ENCODE measurements around the gene ELMOD3.
"Not testable (repeated sequence)": the region's sequence is repeated elsewhere in the genome, so short reads cannot be mapped to it uniquely, and the experiment has no call there.

Gene ELMOD3

DNA sequence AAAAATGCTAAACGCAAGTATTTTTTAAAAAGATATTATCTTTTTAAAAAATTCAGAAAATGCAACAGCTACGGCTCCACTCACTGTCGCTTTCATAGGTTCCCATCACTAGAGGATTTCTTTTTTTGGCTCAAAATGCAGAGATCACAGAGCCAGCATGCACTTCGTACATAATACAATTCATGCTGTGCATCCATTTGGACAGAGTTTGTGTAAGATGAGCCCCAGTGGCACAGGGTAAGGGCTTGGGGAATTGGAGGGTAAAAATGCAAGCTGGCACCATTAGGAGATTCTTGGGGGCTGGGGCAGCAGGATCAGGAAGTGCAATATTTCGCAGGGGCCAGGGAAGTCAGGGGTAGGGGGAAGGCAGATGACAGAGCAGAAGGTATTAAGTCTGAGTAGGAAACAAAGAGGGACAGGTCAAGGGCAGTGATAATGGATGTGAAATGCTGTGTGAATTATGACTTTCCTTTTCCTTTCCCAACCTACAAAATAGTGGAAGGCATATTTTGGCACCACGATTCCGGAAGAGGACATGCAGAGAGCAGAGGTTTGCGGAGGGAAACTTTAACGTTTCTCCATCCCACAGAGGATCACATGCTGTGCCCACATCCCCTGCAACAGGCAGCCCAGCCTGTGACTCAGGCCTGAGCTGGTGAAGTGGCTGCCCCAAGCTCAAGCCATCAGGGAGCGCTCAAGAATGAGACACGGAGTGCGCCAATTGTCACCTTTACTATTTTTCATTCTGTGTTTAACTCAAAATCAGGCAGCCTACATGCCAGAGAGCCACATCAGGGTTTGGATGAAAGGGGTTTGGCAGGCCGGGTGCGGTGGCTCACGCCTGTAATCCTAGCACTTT, 50.9 kb downstream of the ELMOD3 start:
- H3K36me3 ChIP-seq (ENCODE audit: control insufficient read depth, insufficient read depth, low read length) = peaks cover 16% of the 10 kb centered on the region
- no peak overlapping the region for H3K4me3 ChIP-seq (ENCODE audit: low read depth, low read length)
- H3K27ac ChIP-seq (ENCODE audit: low read depth, low read length) = no peak overlapping the region
- no peaks in the 10 kb centered on the region for H3K27me3 ChIP-seq (ENCODE audit: control insufficient read depth, insufficient read depth, low read length)
- peaks cover 29% of the 10 kb centered on the region for H3K4me1 ChIP-seq (ENCODE audit: control insufficient read depth, insufficient read depth, low read length)
- no peak overlapping the region for H3K9ac ChIP-seq (ENCODE audit: low read length)
- 0 out of 2 replicates have a peak, but pooled peaks cover 2% of the 10 kb centered on the region for H3K9me3 ChIP-seq (ENCODE audit: control insufficient read depth, insufficient read depth, low read depth, low read length)

DNA sequence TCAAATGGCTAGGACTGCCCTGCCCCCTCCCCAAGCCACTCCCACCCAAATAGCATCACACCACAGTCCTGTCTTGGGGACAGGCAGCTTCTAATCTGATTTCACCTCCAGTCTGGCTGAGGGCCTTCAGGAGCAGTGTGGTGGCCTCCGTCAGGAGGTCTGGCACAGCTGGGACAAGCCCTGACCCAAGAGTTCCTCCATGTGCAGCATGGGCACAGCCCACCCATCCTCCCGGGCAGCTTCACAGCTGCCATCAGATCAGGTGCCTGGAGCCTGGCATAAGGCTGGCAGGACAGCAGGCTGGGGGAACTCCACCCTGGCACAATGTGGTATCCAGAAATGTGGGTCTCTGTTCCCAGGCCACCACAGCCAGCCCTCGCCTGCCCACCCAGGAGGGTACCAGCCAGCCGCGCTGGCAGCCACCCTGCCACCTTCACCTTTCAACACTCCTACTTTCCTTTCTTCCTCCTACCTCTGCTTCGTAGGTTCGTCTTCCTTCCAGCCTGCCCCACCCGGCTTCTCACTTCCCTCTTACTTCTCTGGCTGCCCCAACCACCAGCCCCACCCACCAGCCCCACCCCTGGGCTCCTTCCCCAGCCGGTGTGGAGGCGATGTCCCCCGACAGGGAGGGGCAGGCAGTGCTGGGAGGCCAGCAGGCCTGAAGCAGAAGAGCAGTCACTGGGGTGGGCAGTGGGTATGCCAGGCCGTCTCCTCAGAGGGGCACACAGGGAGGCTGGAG, 55.4 kb downstream of the ELMOD3 start, which contains the start of gene CAPG:
TSS of gene CAPG (minus strand) at position 522 of the 739 bp plus-strand sequence. CDS start 8,221 bp downstream, outside the sequence.
- Histone ChIP-seq H3K9me3 (ENCODE audit: control insufficient read depth, insufficient read depth, low read depth, low read length) (no peaks in the 10 kb centered on the region), H3K36me3 (ENCODE audit: control insufficient read depth, insufficient read depth, low read length) (no peaks in the 10 kb centered on the region), H3K9ac (ENCODE audit: low read length) (peak within 1 kb of the TSS; percentile 55), H3K27ac (ENCODE audit: low read depth, low read length) (peak within 1 kb of the TSS; percentile 6; the same call in 1 of the 2 replicates), H3K4me1 (ENCODE audit: control insufficient read depth, insufficient read depth, low read length) (peaks cover 47% of the 10 kb centered on the region), H3K4me3 (ENCODE audit: low read depth, low read length) (peak within 1 kb of the TSS; percentile 44), H3K27me3 (ENCODE audit: control insufficient read depth, insufficient read depth, low read length) (no peaks in the 10 kb centered on the region)

DNA sequence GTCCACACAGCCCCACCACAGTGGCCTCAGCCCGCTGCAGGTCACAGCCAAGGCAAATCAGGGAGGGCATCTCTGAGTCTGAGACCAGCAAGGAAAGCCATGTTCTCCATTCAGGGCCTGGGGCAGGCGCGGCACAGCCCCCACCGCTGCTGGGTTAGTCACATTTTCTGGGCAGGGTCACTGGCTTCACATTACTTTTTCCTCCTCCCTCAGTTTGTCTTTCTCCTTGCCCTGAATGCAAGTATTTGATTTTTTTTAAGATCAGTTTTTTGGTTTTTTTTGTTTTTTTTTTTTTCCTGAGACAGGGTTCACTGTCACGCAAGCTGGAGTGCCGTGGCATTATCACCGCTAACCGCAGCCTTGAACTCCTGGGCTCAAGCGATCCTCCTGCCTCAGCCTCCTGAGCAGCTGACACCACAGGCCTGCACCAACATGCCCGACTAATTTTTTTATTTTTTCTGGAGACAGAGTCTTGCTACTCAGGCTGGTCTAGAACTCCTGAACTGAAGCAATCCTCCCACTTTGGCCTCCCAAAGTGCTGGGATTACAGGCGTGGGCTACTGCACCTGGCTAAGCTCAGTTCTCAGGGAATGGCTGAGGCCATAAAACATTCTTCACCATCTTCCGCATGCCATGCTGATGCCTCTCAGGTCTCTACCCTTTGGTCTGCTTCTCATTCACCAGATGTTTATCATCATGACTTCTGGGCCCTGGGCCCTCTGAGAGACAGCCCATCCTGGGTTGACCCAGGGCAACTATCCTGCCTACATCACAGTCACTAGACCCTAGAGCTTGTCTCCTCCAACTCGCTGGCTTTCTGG, 56.2 kb downstream of the ELMOD3 start:
- Histone ChIP-seq H3K9ac (ENCODE audit: low read length) (peak overlapping the region; percentile 55), H3K4me3 (ENCODE audit: low read depth, low read length) (peak overlapping the region; percentile 44; the same call in 1 of the 2 replicates), H3K4me1 (ENCODE audit: control insufficient read depth, insufficient read depth, low read length) (peaks cover 41% of the 10 kb centered on the region), H3K27ac (ENCODE audit: low read depth, low read length) (peak overlapping the region; percentile 6; the same call in 1 of the 2 replicates), H3K9me3 (ENCODE audit: control insufficient read depth, insufficient read depth, low read depth, low read length) (no peaks in the 10 kb centered on the region), H3K36me3 (ENCODE audit: control insufficient read depth, insufficient read depth, low read length) (no peaks in the 10 kb centered on the region), H3K27me3 (ENCODE audit: control insufficient read depth, insufficient read depth, low read length) (no peaks in the 10 kb centered on the region)

DNA sequence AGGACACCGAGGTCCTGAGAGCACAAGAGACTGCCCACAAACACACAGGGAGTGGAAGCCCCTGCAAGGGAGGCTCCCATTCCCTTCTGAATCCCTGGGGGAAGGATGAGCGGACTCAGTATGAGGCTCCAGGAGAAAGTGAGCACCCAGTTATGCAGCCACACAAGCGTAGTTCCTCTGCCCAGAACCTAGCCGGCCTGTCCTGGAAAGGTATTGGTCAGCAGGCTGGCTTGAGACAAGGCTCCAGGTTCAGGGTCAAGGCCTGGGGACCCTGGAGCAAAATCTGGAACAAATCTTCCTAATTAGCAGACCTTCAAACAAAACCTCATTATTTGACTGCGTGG, 56.8 kb downstream of the ELMOD3 start:
- H3K27me3 ChIP-seq (ENCODE audit: control insufficient read depth, insufficient read depth, low read length) = no peaks in the 10 kb centered on the region
- H3K4me3 ChIP-seq (ENCODE audit: low read depth, low read length) = no peak overlapping the region
- no peaks in the 10 kb centered on the region for H3K36me3 ChIP-seq (ENCODE audit: control insufficient read depth, insufficient read depth, low read length)
- peaks cover 41% of the 10 kb centered on the region for H3K4me1 ChIP-seq (ENCODE audit: control insufficient read depth, insufficient read depth, low read length)
- no peak overlapping the region for H3K27ac ChIP-seq (ENCODE audit: low read depth, low read length)
- H3K9me3 ChIP-seq (ENCODE audit: control insufficient read depth, insufficient read depth, low read depth, low read length) = no peaks in the 10 kb centered on the region
- H3K9ac ChIP-seq (ENCODE audit: low read length) = peak overlapping the region; percentile 2

DNA sequence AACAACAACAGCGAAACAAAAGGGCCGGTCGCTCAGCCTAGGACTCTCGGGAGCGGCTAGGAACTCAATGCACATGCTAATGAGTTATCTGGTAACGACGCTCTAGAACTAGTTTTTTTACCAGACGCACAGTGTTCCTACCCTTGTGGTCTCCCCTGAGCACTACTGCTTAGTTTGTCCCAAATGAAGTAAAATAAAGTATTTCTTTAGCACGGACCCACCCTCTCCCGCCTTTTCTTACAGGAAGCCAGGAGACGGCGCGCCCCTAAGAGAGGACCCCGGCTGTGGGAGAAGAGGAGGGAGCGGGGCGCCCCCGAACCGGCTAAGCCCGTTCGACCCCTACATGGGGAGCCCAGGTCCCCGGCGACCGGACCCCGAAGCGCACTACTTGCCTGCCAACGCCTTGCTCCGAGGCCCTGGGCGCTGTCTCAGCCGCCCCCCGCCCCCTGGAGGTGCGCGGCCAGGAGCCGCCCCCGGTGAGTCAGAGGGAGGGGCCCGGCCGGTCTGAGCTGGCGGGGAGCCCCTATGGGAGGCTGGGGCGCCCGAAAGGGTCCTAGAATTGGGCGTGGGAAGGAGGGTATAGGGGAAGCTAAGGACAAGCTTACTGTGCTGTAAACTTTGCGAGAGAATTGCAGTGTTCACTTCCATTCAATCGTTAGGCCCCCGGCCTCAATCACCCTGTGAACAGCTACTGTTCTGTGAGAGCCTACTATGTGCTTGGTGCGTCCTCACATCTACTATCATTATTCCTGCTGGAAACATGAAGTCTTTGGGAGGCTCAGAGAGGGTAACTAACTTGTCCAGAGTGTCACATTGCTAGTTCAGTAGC, 59.2 kb downstream of the ELMOD3 start:
- Histone ChIP-seq H3K4me3 (ENCODE audit: low read depth, low read length) (peak overlapping the region; percentile 80), H3K4me1 (ENCODE audit: control insufficient read depth, insufficient read depth, low read length) (peaks cover 40% of the 10 kb centered on the region), H3K9me3 (ENCODE audit: control insufficient read depth, insufficient read depth, low read depth, low read length) (no peaks in the 10 kb centered on the region), H3K27ac (ENCODE audit: low read depth, low read length) (peak overlapping the region; percentile 44; the same call in 1 of the 2 replicates), H3K36me3 (ENCODE audit: control insufficient read depth, insufficient read depth, low read length) (no peaks in the 10 kb centered on the region), H3K27me3 (ENCODE audit: control insufficient read depth, insufficient read depth, low read length) (no peaks in the 10 kb centered on the region), H3K9ac (ENCODE audit: low read length) (peak overlapping the region; percentile 66)

DNA sequence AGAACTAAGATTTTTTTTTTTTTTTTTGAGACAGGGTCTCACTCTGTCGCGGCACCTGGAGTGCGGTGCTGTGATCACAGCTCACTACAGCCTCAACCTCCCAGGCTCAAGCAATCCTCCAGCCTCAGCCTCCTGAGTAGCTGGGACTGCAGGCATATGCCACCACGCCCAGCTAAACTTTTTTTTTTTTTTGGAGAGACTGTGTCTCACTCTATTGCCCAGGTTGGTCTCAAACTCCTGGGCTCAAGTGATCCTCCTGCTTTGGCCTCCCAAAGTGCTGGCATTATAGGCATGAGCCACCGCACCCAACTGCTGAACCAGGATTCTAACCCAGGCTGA, 59.8 kb downstream of the ELMOD3 start:
- not testable (repeated sequence) for H3K27me3 ChIP-seq (ENCODE audit: control insufficient read depth, insufficient read depth, low read length); H3K9me3 ChIP-seq (ENCODE audit: control insufficient read depth, insufficient read depth, low read depth, low read length); H3K36me3 ChIP-seq (ENCODE audit: control insufficient read depth, insufficient read depth, low read length); H3K27ac ChIP-seq (ENCODE audit: low read depth, low read length)
- Histone ChIP-seq H3K9ac (ENCODE audit: low read length) (peak overlapping the region; percentile 66), H3K4me3 (ENCODE audit: low read depth, low read length) (peak overlapping the region; percentile 80), H3K4me1 (ENCODE audit: control insufficient read depth, insufficient read depth, low read length) (peaks cover 40% of the 10 kb centered on the region)

DNA sequence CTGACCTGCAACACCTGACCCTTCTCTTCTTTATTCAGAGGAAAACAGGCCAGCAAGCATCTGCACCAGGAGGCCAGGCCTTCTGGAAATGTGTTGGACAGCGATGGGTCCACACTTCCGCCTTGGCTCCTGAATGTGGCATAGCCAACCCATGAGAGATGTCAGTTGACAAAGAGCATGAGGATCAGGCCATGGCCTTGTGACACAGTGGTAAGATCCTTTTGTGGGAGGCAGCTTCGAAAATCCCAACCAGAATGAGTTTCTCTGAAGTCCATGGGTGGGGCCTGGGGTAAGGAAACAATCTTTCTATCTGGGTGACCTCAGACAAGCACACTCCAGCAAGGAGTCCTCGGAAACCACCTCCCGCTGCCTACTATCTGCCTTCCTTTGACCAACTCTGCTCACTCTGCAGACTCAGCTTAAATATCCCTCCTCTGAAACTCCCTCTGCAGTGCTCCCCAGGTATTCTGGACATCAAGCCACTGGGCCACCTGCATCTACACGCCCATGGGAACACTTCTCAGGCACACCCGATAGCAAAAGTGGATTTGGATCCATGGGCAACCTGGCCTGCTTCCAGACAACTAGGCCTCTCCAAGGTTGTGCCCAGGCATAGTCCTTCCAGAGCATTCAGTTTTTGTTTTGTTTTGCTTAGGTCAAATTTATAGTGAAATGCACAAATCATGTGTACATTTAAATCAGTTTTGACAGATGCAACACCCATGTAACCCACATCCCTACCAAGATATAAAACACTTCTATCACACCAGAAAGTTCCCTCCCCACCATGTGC, 60.4 kb downstream of the ELMOD3 start:
- no peak overlapping the region for H3K27ac ChIP-seq (ENCODE audit: low read depth, low read length)
- no peaks in the 10 kb centered on the region for H3K9me3 ChIP-seq (ENCODE audit: control insufficient read depth, insufficient read depth, low read depth, low read length)
- H3K9ac ChIP-seq (ENCODE audit: low read length) = no peak overlapping the region
- H3K27me3 ChIP-seq (ENCODE audit: control insufficient read depth, insufficient read depth, low read length) = no peaks in the 10 kb centered on the region
- H3K4me3 ChIP-seq (ENCODE audit: low read depth, low read length) = no peak overlapping the region
- H3K36me3 ChIP-seq (ENCODE audit: control insufficient read depth, insufficient read depth, low read length) = no peaks in the 10 kb centered on the region
- peaks cover 38% of the 10 kb centered on the region for H3K4me1 ChIP-seq (ENCODE audit: control insufficient read depth, insufficient read depth, low read length)

DNA sequence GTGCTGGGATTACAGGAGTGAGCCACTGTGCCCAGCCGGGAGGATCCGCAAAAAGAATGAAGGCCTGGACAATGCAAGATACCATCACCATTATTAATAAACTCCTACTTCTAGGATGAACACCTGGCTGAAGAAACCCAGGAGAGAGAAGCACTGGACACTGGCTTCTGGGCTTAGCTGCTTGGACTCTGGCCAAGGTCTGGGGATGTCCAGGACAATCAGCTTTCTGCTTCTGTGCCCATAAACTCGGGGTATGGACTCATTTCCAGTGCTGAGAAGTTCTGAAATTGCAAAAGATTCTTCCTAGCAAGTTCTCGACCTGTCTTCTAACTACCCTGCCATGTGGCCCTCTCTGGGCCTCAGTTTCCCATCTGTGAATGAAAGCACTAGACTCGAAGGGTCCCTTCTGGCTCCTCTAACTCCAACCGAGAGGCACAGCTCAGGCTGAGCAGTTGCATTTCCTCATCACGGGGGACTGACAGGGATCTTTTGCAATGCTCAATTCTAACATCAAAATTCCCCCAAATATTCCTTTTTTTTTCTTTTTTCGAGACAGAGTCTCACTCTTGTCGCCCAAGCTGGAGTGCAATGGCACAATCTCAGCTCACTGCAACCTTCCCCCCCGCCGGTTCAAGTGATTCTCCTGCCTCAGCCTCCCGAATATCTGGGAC, 61.5 kb downstream of the ELMOD3 start:
- no peaks in the 10 kb centered on the region for H3K27me3 ChIP-seq (ENCODE audit: control insufficient read depth, insufficient read depth, low read length)
- H3K9ac ChIP-seq (ENCODE audit: low read length) = no peak overlapping the region
- peaks cover 33% of the 10 kb centered on the region for H3K4me1 ChIP-seq (ENCODE audit: control insufficient read depth, insufficient read depth, low read length)
- no peaks in the 10 kb centered on the region for H3K36me3 ChIP-seq (ENCODE audit: control insufficient read depth, insufficient read depth, low read length)
- H3K4me3 ChIP-seq (ENCODE audit: low read depth, low read length) = no peak overlapping the region
- no peaks in the 10 kb centered on the region for H3K9me3 ChIP-seq (ENCODE audit: control insufficient read depth, insufficient read depth, low read depth, low read length)
- no peak overlapping the region for H3K27ac ChIP-seq (ENCODE audit: low read depth, low read length)

DNA sequence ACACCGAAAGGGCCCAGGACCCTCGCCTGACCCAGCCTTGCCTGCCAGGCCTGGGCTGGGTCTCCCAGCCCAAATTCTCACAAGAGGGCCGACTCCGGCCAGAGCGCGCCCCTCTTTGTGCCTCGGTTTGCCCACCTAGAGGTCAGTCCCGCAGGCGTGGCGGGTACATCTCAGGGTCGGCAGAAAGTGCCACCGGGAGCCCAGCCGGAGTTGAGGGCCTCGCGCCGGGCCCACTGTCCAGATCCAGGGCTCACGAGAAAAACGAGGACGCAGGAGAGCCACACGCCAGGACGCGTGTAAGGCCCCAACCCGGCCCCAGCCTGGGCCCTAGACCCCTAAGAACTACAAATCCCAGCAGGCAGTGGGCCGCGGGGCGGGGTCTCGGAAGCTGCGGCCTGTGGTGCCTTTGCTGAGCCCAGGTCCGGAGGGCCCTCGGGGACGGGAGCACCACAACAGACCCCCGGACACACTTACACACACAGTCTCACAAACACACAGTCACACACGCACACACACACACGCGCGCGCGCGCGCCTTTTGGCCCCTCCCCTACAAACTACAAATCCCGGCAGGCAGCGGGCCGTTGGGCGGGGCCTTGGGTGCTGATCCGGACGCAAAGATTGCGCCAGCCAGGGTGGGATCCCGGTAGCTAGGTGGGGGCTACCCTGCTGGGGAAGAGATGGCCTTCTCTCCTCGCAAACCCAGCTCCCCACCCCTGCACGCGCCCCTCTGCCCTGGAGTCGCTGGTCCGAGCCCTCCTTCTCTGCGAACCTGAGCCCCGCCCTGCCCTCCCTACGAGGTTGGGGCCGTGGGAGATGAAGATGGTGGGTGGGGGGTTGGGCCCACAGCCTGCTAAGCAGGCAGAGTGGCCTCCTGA, 63.8 kb downstream of the ELMOD3 start, which contains the start of gene SH2D6:
TSS of gene SH2D6 (plus strand) at position 583 of the 877 bp plus-strand sequence. CDS start 10,752 bp downstream, outside the sequence.
- no peaks in the 10 kb centered on the region for H3K36me3 ChIP-seq (ENCODE audit: control insufficient read depth, insufficient read depth, low read length)
- no peaks in the 10 kb centered on the region for H3K27me3 ChIP-seq (ENCODE audit: control insufficient read depth, insufficient read depth, low read length)
- H3K27ac ChIP-seq (ENCODE audit: low read depth, low read length) = peak within 1 kb of the TSS; percentile 99
- H3K4me3 ChIP-seq (ENCODE audit: low read depth, low read length) = peak within 1 kb of the TSS; percentile 97
- H3K9me3 ChIP-seq (ENCODE audit: control insufficient read depth, insufficient read depth, low read depth, low read length) = no peaks in the 10 kb centered on the region
- H3K9ac ChIP-seq (ENCODE audit: low read length) = peak within 1 kb of the TSS; percentile 95
- peaks cover 31% of the 10 kb centered on the region for H3K4me1 ChIP-seq (ENCODE audit: control insufficient read depth, insufficient read depth, low read length)

All from HUES6 (cell line).